ENCODE results near the gene PVALB.

Gene PVALB

GRCh38 chr22:36846949-36847348, 30.1 kb upstream of the PVALB start:
- DNase-seq (ENCODE audit: low read depth in 2 of 3, low spot score in 1 of 3) = no peak

GRCh38 chr22:36846271-36846670, 29.4 kb upstream of the PVALB start:
- DNase-seq (ENCODE audit: low read depth in 2 of 3, low spot score in 1 of 3) = no peak

- DNase-seq (ENCODE audit: low read depth in 2 of 3, low spot score in 1 of 3) = no peak
Observed at GRCh38 chr22:36840106-36840505, 23.3 kb upstream of the PVALB start.

GRCh38 chr22:36839356-36840073, 22.7 kb upstream of the PVALB start:
- DNase-seq (ENCODE audit: low read depth in 2 of 3, low spot score in 1 of 3) = no peak

- no peak for DNase-seq (ENCODE audit: low read depth in 2 of 3, low spot score in 1 of 3)
Observed at GRCh38 chr22:36838119-36839030, 21.5 kb upstream of the PVALB start.

GRCh38 chr22:36835903-36836302, 19.1 kb upstream of the PVALB start:
- no peak for DNase-seq (ENCODE audit: low read depth in 2 of 3, low spot score in 1 of 3)

- no peak for DNase-seq (ENCODE audit: low read depth in 2 of 3, low spot score in 1 of 3)
Observed at GRCh38 chr22:36833073-36833472, 16.2 kb upstream of the PVALB start.

- no peak for DNase-seq (ENCODE audit: low read depth in 2 of 3, low spot score in 1 of 3)
Observed at GRCh38 chr22:36831717-36832116, 14.9 kb upstream of the PVALB start.

- no peak for DNase-seq (ENCODE audit: low read depth in 2 of 3, low spot score in 1 of 3)
Observed at GRCh38 chr22:36831206-36831605, 14.4 kb upstream of the PVALB start.

- no peak for DNase-seq (ENCODE audit: low read depth in 2 of 3, low spot score in 1 of 3)
Observed at GRCh38 chr22:36830601-36831000, 13.8 kb upstream of the PVALB start.

GRCh38 chr22:36829370-36830002, 12.7 kb upstream of the PVALB start:
- DNase-seq (ENCODE audit: low read depth in 2 of 3, low spot score in 1 of 3) = no peak

- DNase-seq (ENCODE audit: low read depth in 2 of 3, low spot score in 1 of 3) = peak in 1 of 3 donors; percentile 8
Observed at GRCh38 chr22:36828815-36829214, 12.0 kb upstream of the PVALB start.

GRCh38 chr22:36826262-36826661, 9.4 kb upstream of the PVALB start:
- DNase-seq (ENCODE audit: low read depth in 2 of 3, low spot score in 1 of 3) = no peak

GRCh38 chr22:36824655-36825054, 7.8 kb upstream of the PVALB start:
- DNase-seq (ENCODE audit: low read depth in 2 of 3, low spot score in 1 of 3) = no peak

- DNase-seq (ENCODE audit: low read depth in 2 of 3, low spot score in 1 of 3) = no peak
Observed at GRCh38 chr22:36823186-36823839, 6.5 kb upstream of the PVALB start.

GRCh38 chr22:36822581-36822980, 5.7 kb upstream of the PVALB start:
- DNase-seq (ENCODE audit: low read depth in 2 of 3, low spot score in 1 of 3) = no peak

GRCh38 chr22:36819112-36819511, 2.3 kb upstream of the PVALB start:
- no peak for DNase-seq (ENCODE audit: low read depth in 2 of 3, low spot score in 1 of 3)

GRCh38 chr22:36818010-36818642, 1.3 kb upstream of the PVALB start:
- DNase-seq (ENCODE audit: low read depth in 2 of 3, low spot score in 1 of 3) = no peak

- DNase-seq (ENCODE audit: low read depth in 2 of 3, low spot score in 1 of 3) = no peak
Observed at GRCh38 chr22:36817525-36817848, 652 bp upstream of the PVALB start.

- no peak for DNase-seq (ENCODE audit: low read depth in 2 of 3, low spot score in 1 of 3)
Observed at GRCh38 chr22:36816339-36816635, 548 bp downstream of the PVALB start.

All from stimulated activated CD4-positive, alpha-beta T cell treated with anti-CD3 and anti-CD28 coated beads, Interleukin-12 subunit alpha, Interleukin-12 subunit beta, amount 100 ng/mL, for 48 hours (primary cell).